Uterus (tissue), 2 donors: ENCODE data around the gene DNASE1L1.

Experiments
- CTCF ChIP-seq, 4 experiments: fragments of 200-600 bp in 2 of 4; fragments of 450-650 bp in 2 of 4; sonication (generic) in 2 of 4; IDR thresholded peaks; one replicate each; pipeline ENCODE4 v1.5.1; 2016 to 2019; ENCODE audit warnings: antibody characterized with exemption in 4 of 4, mild to moderate bottlenecking in 2 of 4, moderate library complexity in 1 of 4
- POLR2A ChIP-seq, 2 donors: fragments of 450-650 bp; IDR thresholded peaks; one replicate each; pipeline ENCODE4 v1.6.1; 2016; ENCODE audit warnings: antibody characterized with exemption in 2 of 2, mild to moderate bottlenecking in 1 of 2, moderate library complexity in 1 of 2

DNA sequence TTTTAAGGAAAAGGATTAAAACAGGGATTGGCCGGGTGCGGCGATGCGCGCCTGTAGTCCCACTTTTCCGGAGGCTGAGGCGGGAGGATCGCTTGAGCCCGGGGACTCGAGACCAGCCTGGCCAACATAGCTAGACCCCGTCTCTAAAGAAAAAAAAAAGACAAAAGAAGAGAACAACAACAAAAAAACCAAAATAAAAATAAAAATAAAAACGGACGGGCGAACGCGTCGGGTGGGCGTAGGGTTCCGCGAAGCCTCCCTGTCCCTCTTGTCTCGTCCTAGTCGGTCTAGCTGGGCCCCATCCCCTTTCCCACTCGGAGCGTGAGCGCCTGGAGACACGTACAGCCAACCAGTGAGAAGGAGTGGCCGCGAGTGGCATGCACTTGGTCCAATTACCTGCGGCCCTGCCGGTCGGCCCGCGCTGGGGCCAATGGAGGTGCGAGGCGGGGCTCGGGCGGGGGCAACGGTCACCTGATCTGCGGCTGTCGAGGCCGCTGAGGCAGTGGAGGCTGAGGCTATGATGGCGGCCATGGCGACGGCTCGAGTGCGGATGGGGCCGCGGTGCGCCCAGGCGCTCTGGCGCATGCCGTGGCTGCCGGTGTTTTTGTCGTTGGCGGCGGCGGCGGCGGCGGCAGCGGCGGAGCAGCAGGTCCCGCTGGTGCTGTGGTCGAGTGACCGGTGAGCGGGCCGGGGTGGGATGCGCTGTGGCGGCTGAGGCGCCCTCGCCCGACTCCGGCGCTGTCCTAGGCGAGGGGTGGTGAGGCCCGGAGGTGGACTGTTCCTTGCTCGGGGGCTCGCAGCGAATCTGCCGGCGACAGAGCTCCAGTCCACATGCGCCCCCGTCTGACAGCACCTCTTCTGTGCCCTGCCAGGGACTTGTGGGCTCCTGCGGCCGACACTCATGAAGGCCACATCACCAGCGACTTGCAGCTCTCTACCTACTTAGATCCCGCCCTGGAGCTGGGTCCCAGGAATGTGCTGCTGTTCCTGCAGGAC is 19.4 kb upstream of the DNASE1L1 start, which contains the start of gene ATP6AP1:
- TF ChIP-seq CTCF (IDR thresholded peaks at IDR 0.05) (no peak), POLR2A (IDR thresholded peaks at IDR 0.05) (peak; percentile 66 to 77)
